Activated naive CD8-positive, alpha-beta T cell treated with anti-CD3 and anti-CD28 coated beads, Interleukin-2, amount 50 U/mL, for 16 hours (primary cell): Measurements from ENCODE around the gene PPOX.

ENCODE experiments used
- DNase-seq: peaks from one replicate; pipeline ENCODE4 v3.0.0-alpha.2; 2020; ENCODE audit warnings: low read depth, low spot score

Gene PPOX

DNA sequence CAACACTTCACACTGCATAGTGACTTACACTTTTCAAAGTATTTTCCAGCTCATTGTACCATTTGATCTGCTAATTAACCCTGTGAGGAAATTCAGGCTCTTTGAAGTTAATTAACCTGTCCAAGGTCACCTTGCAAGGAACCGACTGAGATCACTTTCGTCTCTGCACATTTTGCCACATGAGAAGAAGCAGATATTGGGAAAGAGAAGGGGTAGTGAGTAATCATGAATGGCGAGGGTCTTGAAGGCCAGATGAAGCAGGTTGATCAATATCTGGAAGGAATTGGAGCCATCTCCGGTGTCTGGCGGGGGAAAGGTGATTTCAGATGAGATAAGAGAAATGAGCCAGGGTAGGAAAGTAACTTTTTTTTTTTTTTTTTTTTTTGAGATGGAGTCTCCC, 53.8 kb downstream of the PPOX start:
- DNase-seq = no peak
